IMR-90 (cell line): ENCODE results near the gene EDA. TPM values are rescaled to one million over a fixed set of nuclear protein-coding genes. Genes with fewer than 3 reads are reported as not detected.

Experiments
- ATAC-seq: fragments of 200-7000 bp; cut with Tn5 transposase; 2 replicates; pipeline ENCODE4 v1.9.1; 2020; ENCODE audit warnings: low read depth, mild to moderate bottlenecking, moderate library complexity
- BruUV-seq: library from RNA; stranded (reverse); fragments of 400-500 nt; replicated peaks from 2 replicates; lab custom pipeline; 2021; lab: Mats Ljungman, UMichigan
- CTCF ChIA-PET: fragments of 300-600 bp; formaldehyde crosslinking; extraction: SDS; loops from one replicate; lab custom pipeline; 2021; ENCODE audit warnings: antibody characterized with exemption; lab: Yijun Ruan, JAX
- POLR2A ChIA-PET: fragments of 300-600 bp; sonication (Branson Sonifier 250); formaldehyde crosslinking; loops from one replicate; lab custom pipeline; 2022; ENCODE audit warnings: antibody characterized with exemption; ENCODE audit not compliant: unreplicated experiment; lab: Charles Lee
- DNase-seq: peaks from one replicate; pipeline ENCODE4 v3.0.0; 2013
- H2AFZ ChIP-seq: replicated peaks from 2 replicates; pipeline ENCODE3; 2013; ENCODE audit warnings: low read length, mild to moderate bottlenecking; ENCODE audit not compliant: poor library complexity
- H2AK5ac ChIP-seq: 2 replicates; pipeline ENCODE4 v1.6.1; 2013; ENCODE audit warnings: low read depth, low read length, inconsistent platforms
- H2AK9ac ChIP-seq: replicated peaks from 2 replicates; pipeline ENCODE3; 2013; ENCODE audit warnings: mild to moderate bottlenecking, low read depth, low read length, moderate library complexity; ENCODE audit not compliant: poor library complexity
- H2BK120ac ChIP-seq: 2 replicates; pipeline ENCODE4 v1.6.1; 2013; ENCODE audit warnings: low read depth, low read length, inconsistent platforms
- H2BK15ac ChIP-seq: 3 replicates; pipeline ENCODE4 v1.6.1; 2013; ENCODE audit warnings: low read depth, low read length, inconsistent platforms
- H2BK20ac ChIP-seq: 2 replicates; pipeline ENCODE4 v1.6.1; 2013; ENCODE audit warnings: low read depth, mild to moderate bottlenecking, inconsistent platforms, low read length, moderate library complexity
- H2BK5ac ChIP-seq: 2 replicates; pipeline ENCODE4 v1.6.1; 2013; ENCODE audit warnings: mild to moderate bottlenecking, low read depth, low read length, inconsistent platforms; ENCODE audit not compliant: poor library complexity, severe bottlenecking
- H3K14ac ChIP-seq: replicated peaks from 2 replicates; pipeline ENCODE4 v1.6.1; 2013; ENCODE audit warnings: low read depth, low read length, inconsistent platforms
- H3K18ac ChIP-seq: 2 replicates; pipeline ENCODE4 v1.6.1; 2013; ENCODE audit warnings: low read depth, low read length, control low read depth
- H3K23ac ChIP-seq: 2 replicates; pipeline ENCODE4 v1.6.1; 2013; ENCODE audit warnings: low read depth, low read length, inconsistent platforms
- H3K27ac ChIP-seq: 2 replicates; pipeline ENCODE4 v1.5.1; 2013; ENCODE audit warnings: mild to moderate bottlenecking, control low read depth, low read length; ENCODE audit not compliant: insufficient read depth
- H3K27me3 ChIP-seq: 2 replicates; pipeline ENCODE4 v1.6.1; 2013; ENCODE audit warnings: low read length; ENCODE audit not compliant: control insufficient read depth, insufficient read depth
- H3K36me3 ChIP-seq: 2 replicates; pipeline ENCODE4 v1.6.1; 2013; ENCODE audit warnings: low read length, mixed read lengths; ENCODE audit not compliant: control insufficient read depth, insufficient read depth
- H3K4ac ChIP-seq: 2 replicates; pipeline ENCODE4 v1.6.1; 2013; ENCODE audit warnings: low read depth, low read length, inconsistent platforms
- H3K4me1 ChIP-seq: 2 replicates; pipeline ENCODE4 v1.6.1; 2013; ENCODE audit warnings: low read length, mixed read lengths; ENCODE audit not compliant: control insufficient read depth, insufficient read depth
- H3K4me2 ChIP-seq: 2 replicates; pipeline ENCODE4 v1.6.1; 2013; ENCODE audit warnings: low read depth, mild to moderate bottlenecking, control low read depth, low read length, moderate library complexity
- H3K4me3 ChIP-seq: 2 replicates; pipeline ENCODE4 v1.5.1; 2013; ENCODE audit warnings: low read depth, mild to moderate bottlenecking, control low read depth, low read length, moderate library complexity; ENCODE audit not compliant: insufficient read depth
- H3K56ac ChIP-seq: 2 replicates; pipeline ENCODE4 v1.6.1; 2013; ENCODE audit warnings: low read length, inconsistent platforms; ENCODE audit not compliant: insufficient read depth; ENCODE audit errors: extremely low read depth
- H3K79me1 ChIP-seq, 2 experiments: 2 replicates each; pipeline ENCODE4 v1.6.1; 2013; ENCODE audit warnings: low read length in 2 of 2, inconsistent platforms in 1 of 2, low read depth in 1 of 2
- H3K9ac ChIP-seq: 2 replicates; pipeline ENCODE4 v1.6.1; 2013; ENCODE audit warnings: low read depth, low read length, control low read depth
- H3K9me1 ChIP-seq: 2 replicates; pipeline ENCODE4 v1.6.1; 2013; ENCODE audit warnings: low read length, inconsistent platforms; ENCODE audit not compliant: insufficient read depth
- H3K9me3 ChIP-seq: 2 replicates; pipeline ENCODE4 v1.6.1; 2013; ENCODE audit warnings: low read length; ENCODE audit not compliant: control insufficient read depth, insufficient read depth
- H4K20me1 ChIP-seq: 2 replicates; pipeline ENCODE4 v1.6.1; 2013; ENCODE audit warnings: low read length, inconsistent platforms; ENCODE audit not compliant: insufficient read depth
- H4K5ac ChIP-seq: 2 replicates; pipeline ENCODE4 v1.6.1; 2013; ENCODE audit warnings: mild to moderate bottlenecking, low read depth, low read length, control low read depth
- H4K8ac ChIP-seq, 2 experiments: 2 replicates each; pipeline ENCODE4 v1.6.1; 2013; ENCODE audit warnings: low read depth in 2 of 2, low read length in 2 of 2, control low read depth in 1 of 2, inconsistent platforms in 1 of 2
- H4K91ac ChIP-seq: 2 replicates; pipeline ENCODE4 v1.6.1; 2013; ENCODE audit warnings: low read depth, low read length, inconsistent platforms; ENCODE audit not compliant: insufficient read depth
- BHLHE40 ChIP-seq: fragments of 150-350 bp; IDR thresholded peaks from 2 replicates; pipeline ENCODE4 v1.6.1; 2016; ENCODE audit warnings: mild to moderate bottlenecking, low read depth, low read length
- CEBPB ChIP-seq: IDR thresholded peaks from 2 replicates; pipeline ENCODE4 v1.6.1; 2012; ENCODE audit warnings: low read depth, low read length, improper control_type of control experiment
- CHD1 ChIP-seq: IDR thresholded peaks from 2 replicates; pipeline ENCODE4 v1.6.1; 2012; ENCODE audit warnings: low read depth, low read length, improper control_type of control experiment
- FOS ChIP-seq: fragments of 150-350 bp; IDR thresholded peaks from 2 replicates; pipeline ENCODE4 v1.6.1; 2016; ENCODE audit warnings: low read depth, low read length
- MAZ ChIP-seq: IDR thresholded peaks from 2 replicates; pipeline ENCODE4 v1.6.1; 2012; ENCODE audit warnings: low read depth, mild to moderate bottlenecking, low read length, improper control_type of control experiment, moderate library complexity, borderline replicate concordance
- MXI1 ChIP-seq: IDR thresholded peaks from 2 replicates; pipeline ENCODE4 v1.6.1; 2012; ENCODE audit warnings: low read depth, mild to moderate bottlenecking, low read length, moderate library complexity, borderline replicate concordance
- POLR2A ChIP-seq: IDR thresholded peaks from 2 replicates; pipeline ENCODE4 v1.6.1; 2012; ENCODE audit warnings: mild to moderate bottlenecking, low read depth, low read length
- RAD21 ChIP-seq: IDR thresholded peaks from 2 replicates; pipeline ENCODE4 v1.6.1; 2012; ENCODE audit warnings: low read length, improper control_type of control experiment
- RFX5 ChIP-seq: IDR thresholded peaks from 2 replicates; pipeline ENCODE4 v1.8.0; 2012; ENCODE audit warnings: low read depth, mild to moderate bottlenecking, low read length, moderate library complexity
- WGBS, 2 experiments: methylation state at CpG; one replicate each; pipeline versions ENCODE4 v1.1.5 to v1.1.7; 2013; ENCODE audit warnings: missing lambda C conversion rate in 2 of 2; ENCODE audit not compliant: insufficient read length in 1 of 2; ENCODE audit errors: extremely low coverage in 2 of 2; 5-methylcytosine and 5-hydroxymethylcytosine counted together
- dilution Hi-C: fragments of 300-500 bp; cut with HindIII; formaldehyde crosslinking; loops from one replicate; pipeline ENCODE4 v1.14.3; 2018; ENCODE audit warnings: low sequenced_read_pairs; ENCODE audit not compliant: unreplicated experiment
- in situ Hi-C: fragments of 300-500 bp; cut with MboI; formaldehyde crosslinking; loops from 3 replicates; pipeline ENCODE4 v1.14.3; 2019; ENCODE audit warnings: low sequenced_read_pairs, inconsistent platforms, mixed read lengths
- intact Hi-C: fragments of 100-400 bp; cut with micrococcal nuclease; formaldehyde crosslinking; loops from 2 replicates; pipeline ENCODE4 v1.10.0; 2022
- polyA plus RNA-seq, 3 experiments: library from polyadenylated mRNA; depleted of rRNA; stranded (reverse); fragments of >200 nt; gene quantifications; 2 replicates each; pipeline ENCODE4 v1.2.3, GENCODE V29; 2012; ENCODE audit warnings: low replicate concordance in 1 of 3
- total RNA-seq: library from RNA; depleted of rRNA; stranded (reverse); fragments of >200 nt; gene quantifications from 2 replicates; pipeline ENCODE4 v1.2.3, GENCODE V29; 2012
- TF ChIP-seq, protein P1 (sequence below): fragments of 150-350 bp; IDR thresholded peaks from 2 replicates; pipeline ENCODE4 v1.6.1; 2016; ENCODE audit warnings: low read depth, mild to moderate bottlenecking, low read length, moderate library complexity, borderline replicate concordance

The EDA gene
- total and polyA plus RNA-seq, 2 of the 4 experiments (the other 2 are of a cell fraction): under 0.01 TPM; not detected in 1

GRCh38 chrX:70084592-70085240 is 468.8 kb downstream of the EDA start:
- intact Hi-C loops: no loop called here
- H3K4me3 ChIP-seq: no peak overlapping the region
- H4K20me1 ChIP-seq: no peaks in the 10 kb centered on the region
- no peak overlapping the region for H3K4ac ChIP-seq
- H3K36me3 ChIP-seq: no peaks in the 10 kb centered on the region
- H4K91ac ChIP-seq: no peak overlapping the region
- dilution Hi-C loops: no loop called here
- ChIA-PET POLR2A (no interaction called here), CTCF (no interaction called here)
- no peak overlapping the region for H3K27ac ChIP-seq
- H2BK120ac ChIP-seq: no peak overlapping the region
- no peak overlapping the region for H3K4me2 ChIP-seq
- no peaks in the 10 kb centered on the region for H3K79me1 ChIP-seq
- H2AK9ac ChIP-seq: no peak overlapping the region
- H2AFZ ChIP-seq: no peak overlapping the region
- no peak for ATAC-seq
- TF ChIP-seq CEBPB: no peak
- TF ChIP-seq MXI1: no peak
- no peak for TF ChIP-seq CHD1
- TF ChIP-seq RFX5: no peak
- TF ChIP-seq, protein P1, sequence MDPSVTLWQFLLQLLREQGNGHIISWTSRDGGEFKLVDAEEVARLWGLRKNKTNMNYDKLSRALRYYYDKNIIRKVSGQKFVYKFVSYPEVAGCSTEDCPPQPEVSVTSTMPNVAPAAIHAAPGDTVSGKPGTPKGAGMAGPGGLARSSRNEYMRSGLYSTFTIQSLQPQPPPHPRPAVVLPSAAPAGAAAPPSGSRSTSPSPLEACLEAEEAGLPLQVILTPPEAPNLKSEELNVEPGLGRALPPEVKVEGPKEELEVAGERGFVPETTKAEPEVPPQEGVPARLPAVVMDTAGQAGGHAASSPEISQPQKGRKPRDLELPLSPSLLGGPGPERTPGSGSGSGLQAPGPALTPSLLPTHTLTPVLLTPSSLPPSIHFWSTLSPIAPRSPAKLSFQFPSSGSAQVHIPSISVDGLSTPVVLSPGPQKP: no peak
- no peak for TF ChIP-seq MAZ
- TF ChIP-seq FOS: no peak
- TF ChIP-seq BHLHE40: no peak
- TF ChIP-seq RAD21: no peak
- no peak for TF ChIP-seq POLR2A
- H2BK15ac ChIP-seq: no peak overlapping the region
- DNase-seq: no peak
- no peak overlapping the region for H4K5ac ChIP-seq
- H3K18ac ChIP-seq: no peak overlapping the region
- H2BK20ac ChIP-seq: no peak overlapping the region
- no peak overlapping the region for H2AK5ac ChIP-seq
- H3K9me3 ChIP-seq: no peaks in the 10 kb centered on the region
- no peak overlapping the region for H3K23ac ChIP-seq
- 53% methylated on average over 2 of the region's 5 CpGs; no CpG with 5 or more reads in 1 of the 2 experiments for WGBS, 2 experiments
- H3K4me1 ChIP-seq: peaks cover 7% of the 10 kb centered on the region
- no peaks in the 10 kb centered on the region for H3K9me1 ChIP-seq
- H2BK5ac ChIP-seq: no peak overlapping the region
- H4K8ac ChIP-seq: no peak overlapping the region
- in situ Hi-C loops: no loop called here
- no peak overlapping the region for H3K9ac ChIP-seq
- H3K14ac ChIP-seq: no peak overlapping the region
- H3K27me3 ChIP-seq: peaks cover 5% of the 10 kb centered on the region
- no TSS peak for BruUV-seq
- no peak overlapping the region for H3K56ac ChIP-seq
